ENCODE measurements around the gene IL1RAP.

- TF ChIP-seq CTCF (IDR thresholded peaks at IDR 0.05) (no peak), POLR2A (IDR thresholded peaks at IDR 0.05) (no peak), POLR2AphosphoS5 (IDR thresholded peaks at IDR 0.05; ENCODE audit: insufficient read depth in 1 of 2, low read depth in 1 of 2) (no peak)
Observed at GRCh38 chr3:190552969-190553759, 39.3 kb downstream of the IL1RAP start.

Data from vagina (tissue), 2 donors.